GM08714 (cell line): Measurements from ENCODE around the gene ADK.

Experiments used
- H3K4me3 ChIP-seq: fragments of 200-500 bp; sonication (Bioruptor generic); 2 replicates; pipeline ENCODE4 v1.5.1; 2014; ENCODE audit warnings: mild to moderate bottlenecking, low read length, inconsistent platforms
- ZNF274 ChIP-seq: IDR thresholded peaks from 2 replicates; pipeline ENCODE4 v1.6.1; 2012; ENCODE audit warnings: mild to moderate bottlenecking, low read depth, low read length

ADK gene

DNA sequence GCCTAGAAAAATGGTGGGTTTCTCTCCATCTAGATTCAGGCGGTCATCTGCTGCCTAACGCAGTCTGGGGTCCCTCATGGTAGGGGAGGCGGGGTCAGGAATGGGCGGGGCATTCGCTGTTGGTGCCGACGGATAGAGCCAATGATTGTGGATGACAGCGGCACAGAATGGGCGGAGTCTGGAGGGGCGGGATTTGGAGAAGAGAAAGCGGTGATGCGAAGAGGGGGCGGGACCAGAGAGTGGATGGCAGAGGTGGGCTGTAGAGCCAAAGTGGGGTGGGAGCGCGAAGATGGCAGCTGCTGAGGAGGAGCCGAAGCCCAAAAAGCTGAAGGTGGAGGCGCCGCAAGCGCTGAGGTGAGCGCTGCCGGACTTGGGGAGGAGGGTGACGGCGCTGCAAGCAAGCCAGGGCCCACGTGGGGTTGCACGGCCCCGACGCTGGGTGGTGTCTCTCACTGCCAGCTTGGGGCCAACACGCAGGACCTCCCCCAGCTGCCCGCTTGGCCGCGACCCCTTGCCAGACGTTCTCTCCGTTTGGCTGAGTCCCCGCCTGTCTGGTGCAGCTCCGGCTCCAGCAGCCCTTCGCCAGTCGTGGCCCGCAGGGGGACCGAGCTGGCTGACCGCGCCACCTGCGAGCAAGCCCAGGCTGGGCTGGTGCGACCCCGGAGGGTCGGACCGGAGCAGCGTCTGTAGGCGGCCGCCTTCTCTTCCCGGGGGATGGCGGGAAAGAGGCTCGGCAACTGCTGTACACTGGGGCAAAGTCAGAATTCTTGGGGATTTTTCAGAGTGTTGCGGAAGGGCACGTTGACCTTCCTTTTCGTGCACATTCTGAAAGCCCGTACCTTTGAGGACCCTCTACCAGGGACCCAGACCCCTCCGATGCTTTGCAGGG, at the start of gene ADK:
TSS of gene ADK (plus strand) at position 232 of the 889 bp plus-strand sequence. CDS start at position 290, 58 bp downstream.
- H3K4me3 ChIP-seq, result peak within 1 kb of the TSS; percentile 97
- TF ChIP-seq ZNF274, result no peak

DNA sequence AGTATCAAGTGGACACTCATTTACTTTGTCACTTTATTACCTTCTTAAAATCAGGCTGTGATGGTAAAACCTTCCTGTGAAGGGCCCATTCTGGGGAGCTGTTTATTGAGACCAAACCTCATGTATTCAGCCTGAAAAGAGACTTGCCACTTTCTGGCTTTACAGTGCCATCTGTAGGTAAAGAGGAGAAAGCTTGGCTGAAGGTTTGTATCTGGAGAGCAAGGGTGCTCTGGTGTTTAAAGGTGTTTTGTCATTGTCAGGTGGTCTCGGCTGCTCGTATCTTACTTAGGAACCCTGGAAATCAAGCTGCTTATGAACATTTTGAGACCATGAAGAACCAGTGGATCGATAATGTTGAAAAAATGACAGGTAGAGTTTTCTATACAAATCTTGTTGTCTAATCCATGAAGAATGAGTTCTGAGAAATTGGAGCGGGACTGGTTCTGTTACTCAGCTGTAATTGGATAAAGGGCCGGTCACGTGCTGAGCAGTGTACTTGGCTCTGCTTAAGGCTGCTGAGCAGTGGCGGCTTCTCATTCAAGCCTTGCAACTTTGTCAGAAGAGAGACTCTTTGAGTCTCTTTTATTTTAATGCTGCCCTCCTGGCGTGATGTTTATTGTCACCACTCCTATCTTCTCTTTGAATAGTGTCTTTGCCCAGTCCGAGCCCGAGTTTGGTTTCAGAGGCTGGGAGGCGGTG, 47.3 kb upstream of the ADK start:
- no peak for TF ChIP-seq ZNF274
- H3K4me3 ChIP-seq, result no peak overlapping the region

DNA sequence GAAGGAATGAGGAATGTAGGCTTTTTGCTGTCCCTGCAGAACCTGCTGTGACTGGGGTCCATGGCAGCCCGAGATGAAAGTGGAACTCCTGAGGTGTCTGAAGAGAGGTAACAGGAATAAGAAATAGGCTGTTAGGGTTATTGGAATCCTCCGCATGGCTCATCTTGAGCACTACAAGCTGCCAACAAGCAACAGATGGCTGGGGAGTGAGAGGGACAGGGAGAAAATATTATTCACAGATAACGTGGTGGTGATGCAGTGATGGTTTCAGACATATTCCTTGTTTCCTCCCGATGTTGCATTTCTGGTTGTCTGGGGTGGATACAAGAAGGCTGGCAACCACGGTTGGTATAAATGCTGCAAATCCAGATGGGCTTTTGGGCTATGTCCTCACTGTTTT, 46.5 kb upstream of the ADK start:
- no peak overlapping the region for H3K4me3 ChIP-seq
- TF ChIP-seq ZNF274, result no peak

DNA sequence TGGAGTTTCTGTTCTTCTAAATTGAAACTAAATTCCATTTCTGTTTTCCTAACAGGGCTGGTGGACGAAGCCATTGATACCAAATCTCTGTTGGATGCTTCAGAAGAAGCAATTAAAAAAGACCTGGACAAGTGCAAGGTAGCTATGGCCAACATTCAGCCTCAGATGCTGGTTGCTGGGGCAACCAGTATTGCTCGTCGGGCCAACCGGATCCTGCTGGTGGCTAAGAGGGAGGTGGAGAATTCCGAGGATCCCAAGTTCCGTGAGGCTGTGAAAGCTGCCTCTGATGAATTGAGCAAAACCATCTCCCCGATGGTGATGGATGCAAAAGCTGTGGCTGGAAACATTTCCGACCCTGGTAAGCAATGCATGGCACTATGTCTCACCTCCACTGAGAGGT, 46.0 kb upstream of the ADK start:
- no peak overlapping the region for H3K4me3 ChIP-seq
- no peak for TF ChIP-seq ZNF274

DNA sequence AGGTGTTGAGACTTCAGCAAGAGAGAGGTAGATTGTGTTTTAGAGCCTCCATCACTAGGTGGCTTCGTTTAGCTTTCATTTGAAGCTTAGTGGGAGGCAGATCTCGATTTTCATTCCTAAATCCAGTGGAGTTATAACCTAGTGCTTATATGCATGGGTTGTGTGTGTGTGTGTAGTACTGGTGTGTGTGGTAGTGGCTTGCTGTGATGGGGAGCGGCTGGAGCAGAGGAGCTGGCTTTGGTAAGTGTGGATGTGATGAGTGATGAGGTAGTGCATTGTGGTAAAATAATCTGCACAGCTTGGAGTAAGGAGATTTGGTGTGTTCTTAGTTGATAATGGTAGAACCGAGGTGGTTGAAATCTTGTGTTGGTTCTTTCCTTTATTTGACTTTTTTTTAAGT, 43.6 kb upstream of the ADK start:
- TF ChIP-seq ZNF274, result no peak

DNA sequence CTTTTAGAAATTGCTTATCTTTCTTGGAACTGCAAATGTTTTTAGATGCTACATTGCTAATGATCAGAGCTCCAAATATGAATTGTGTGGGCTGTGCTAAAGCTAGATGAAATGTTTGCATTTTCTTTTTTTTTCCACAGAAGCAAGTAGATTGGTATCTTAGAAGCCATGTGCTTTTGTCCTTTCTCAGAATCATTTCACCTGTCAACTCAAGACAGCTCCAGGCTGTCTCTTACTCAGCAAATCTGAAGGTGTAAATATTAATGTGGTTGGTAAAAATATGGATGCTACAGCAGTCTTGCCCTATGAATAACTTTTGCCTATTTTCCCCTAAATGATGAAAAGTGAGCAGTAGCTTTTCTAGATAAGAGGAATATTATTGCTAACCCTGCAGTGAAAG, 41.6 kb upstream of the ADK start:
- no peak for TF ChIP-seq ZNF274
- no peak overlapping the region for H3K4me3 ChIP-seq

More for the DNA sequence above, 43.6 kb upstream of the ADK start:
- H3K4me3 ChIP-seq, result no peak overlapping the region

DNA sequence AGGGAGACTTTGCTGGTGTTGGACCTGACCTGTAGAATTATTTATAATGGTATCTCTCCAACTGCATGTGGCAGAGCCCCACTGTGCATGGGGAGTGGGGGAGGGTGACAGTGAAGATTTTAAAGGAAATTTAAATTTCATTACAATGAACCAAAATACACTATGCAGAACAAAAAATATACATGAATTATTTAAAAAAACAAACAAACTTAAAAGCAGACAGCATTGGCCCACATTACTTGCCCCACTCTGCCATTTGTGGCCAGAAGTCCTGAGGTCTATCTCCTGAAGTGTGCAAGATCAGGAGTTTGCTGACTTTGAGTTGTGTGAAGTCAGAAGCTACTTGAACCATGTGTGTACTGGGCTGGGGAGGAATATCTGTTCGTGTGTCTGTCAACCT, 40.9 kb upstream of the ADK start:
- H3K4me3 ChIP-seq, result no peak overlapping the region
- no peak for TF ChIP-seq ZNF274

DNA sequence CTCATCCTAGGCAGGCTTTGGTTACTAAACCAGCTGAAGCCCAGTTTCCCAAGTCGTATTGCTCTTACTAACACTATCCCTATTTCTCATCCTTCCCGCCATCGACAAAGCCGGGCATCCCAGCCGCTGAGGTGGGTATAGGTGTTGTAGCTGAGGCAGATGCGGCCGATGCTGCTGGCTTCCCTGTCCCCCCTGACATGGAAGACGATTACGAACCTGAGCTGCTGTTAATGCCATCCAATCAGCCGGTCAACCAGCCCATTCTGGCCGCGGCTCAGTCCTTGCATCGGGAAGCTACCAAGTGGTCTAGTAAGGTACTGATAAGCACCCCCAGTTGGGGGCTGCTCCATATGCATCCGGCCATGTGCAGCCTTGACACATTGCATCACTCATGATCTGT, 39.2 kb upstream of the ADK start:
- no peak for TF ChIP-seq ZNF274
- no peak overlapping the region for H3K4me3 ChIP-seq

DNA sequence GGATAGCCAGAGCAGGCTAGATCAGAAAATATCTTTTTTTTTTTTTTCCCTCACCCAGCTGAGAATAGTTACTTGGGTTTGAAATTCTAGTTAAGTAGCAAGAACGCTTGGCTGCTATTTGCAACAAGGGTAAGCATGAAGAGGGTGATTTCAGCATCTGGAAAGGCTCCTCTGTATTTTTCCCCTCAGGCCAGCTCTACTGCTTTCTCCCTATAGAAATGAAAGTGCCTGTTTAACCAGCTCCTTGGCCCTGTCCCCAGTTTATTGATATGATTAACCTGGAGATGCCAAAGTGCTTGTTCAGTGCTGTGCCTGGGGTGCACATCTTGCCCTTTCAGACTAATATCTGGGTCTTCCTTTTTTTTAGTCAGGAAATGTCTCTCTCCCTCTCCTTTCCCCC, 37.5 kb upstream of the ADK start:
- TF ChIP-seq ZNF274, result no peak
- H3K4me3 ChIP-seq, result no peak overlapping the region

DNA sequence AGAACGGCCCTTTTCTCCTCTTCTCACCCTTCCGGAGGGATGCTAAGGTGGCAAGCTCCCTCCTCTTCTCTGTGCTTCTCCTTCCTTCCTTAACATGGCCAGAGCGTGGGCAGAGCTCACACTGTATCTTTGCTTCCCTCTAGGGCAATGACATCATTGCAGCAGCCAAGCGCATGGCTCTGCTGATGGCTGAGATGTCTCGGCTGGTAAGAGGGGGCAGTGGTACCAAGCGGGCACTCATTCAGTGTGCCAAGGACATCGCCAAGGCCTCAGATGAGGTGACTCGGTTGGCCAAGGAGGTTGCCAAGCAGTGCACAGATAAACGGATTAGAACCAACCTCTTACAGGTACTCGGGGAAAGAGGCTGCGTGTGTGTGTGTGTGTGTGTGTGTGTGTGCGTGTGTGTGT, 37.0 kb upstream of the ADK start:
- TF ChIP-seq ZNF274, result no peak
- no peak overlapping the region for H3K4me3 ChIP-seq

DNA sequence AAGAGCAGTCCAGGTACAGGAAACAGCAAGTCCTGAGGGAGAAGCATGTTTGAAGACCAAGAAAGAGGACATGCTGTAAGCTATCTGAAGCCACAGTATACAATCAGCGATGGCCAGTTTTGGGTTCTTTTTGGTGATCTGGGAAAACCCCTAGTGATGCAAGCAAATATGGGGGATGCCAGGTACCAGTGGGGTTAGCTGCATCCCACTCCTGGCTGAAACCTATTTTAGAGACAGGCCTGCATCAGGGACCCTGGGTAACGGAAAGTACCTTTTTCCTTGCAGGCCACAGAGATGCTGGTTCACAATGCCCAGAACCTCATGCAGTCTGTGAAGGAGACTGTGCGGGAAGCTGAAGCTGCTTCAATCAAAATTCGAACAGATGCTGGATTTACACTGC, 33.3 kb upstream of the ADK start:
- no peak overlapping the region for H3K4me3 ChIP-seq
- TF ChIP-seq ZNF274, result no peak

DNA sequence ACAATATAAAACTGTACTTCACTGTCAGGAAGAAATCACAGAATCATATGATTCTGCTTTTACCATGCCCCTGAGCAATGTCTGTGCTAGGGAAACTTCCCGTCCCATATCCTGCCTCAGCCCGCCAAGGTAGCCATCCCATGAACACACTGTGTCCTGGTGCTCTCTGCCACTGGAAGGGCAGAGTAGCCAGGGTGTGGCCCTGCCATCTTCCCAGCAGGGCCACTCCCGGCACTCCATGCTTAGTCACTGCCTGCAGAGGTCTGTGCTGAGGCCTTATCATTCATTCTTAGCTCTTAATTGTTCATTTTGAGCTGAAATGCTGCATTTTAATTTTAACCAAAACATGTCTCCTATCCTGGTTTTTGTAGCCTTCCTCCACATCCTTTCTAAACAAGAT, 32.2 kb upstream of the ADK start:
- no peak overlapping the region for H3K4me3 ChIP-seq
- no peak for TF ChIP-seq ZNF274

DNA sequence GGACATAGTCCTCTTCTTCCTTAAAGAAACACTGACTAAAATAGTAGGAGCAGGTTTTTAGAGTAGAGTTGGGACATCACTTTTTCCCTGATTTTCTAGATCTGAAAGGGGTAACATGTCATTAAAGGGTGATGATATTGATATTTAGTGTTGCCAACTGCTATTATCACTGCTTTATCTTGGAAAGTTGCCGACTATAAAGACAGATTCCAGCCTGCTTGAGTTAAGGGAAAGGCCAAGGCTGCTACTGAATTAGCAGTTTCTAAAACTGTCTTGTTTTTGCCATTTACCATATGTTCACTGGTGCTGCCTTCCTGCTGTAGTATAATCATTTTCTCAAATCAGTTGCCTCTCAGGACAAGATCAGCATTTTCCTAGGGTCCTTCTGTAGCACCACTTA, 30.1 kb upstream of the ADK start:
- no peak for TF ChIP-seq ZNF274
- H3K4me3 ChIP-seq, result no peak overlapping the region

DNA sequence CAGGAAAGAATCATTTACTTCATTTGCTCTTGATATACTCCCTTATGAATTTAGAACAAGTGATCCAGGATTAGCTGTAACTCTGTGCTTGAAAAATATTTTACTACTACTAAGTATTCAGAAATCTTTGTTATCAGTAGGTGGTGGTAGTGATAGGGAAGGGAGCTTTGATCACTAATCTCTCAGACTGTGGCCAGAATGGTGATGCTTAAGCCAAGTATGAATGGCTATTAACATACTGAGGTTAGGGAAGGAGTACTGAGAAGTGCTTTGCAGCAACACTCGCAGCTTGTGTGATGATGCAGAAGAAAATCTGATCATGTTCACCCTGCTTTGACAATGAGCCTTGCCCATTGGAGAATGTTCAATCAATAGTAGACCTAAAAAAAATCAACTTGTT, 29.7 kb upstream of the ADK start:
- TF ChIP-seq ZNF274, result no peak

DNA sequence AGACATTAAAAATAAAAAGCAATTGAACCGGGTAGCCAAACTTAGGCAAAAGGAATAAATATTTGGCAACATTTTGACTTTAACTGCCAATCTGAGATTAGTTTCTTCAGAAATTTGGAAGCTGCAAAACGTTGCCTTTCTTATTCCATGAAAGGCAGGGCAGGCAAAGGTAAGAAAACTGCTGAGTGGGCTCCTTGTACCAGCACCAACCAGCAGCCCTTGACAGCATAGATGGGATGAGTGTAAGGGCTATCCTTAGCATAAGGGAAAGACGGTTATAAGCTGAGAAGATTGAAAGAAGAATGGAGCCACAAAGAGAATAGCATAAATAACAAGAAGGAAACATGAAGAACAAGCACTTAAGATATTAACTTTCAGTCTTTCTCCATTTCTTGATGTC, 29.0 kb upstream of the ADK start:
- no peak overlapping the region for H3K4me3 ChIP-seq
- no peak for TF ChIP-seq ZNF274

More for the DNA sequence above, 29.7 kb upstream of the ADK start:
- no peak overlapping the region for H3K4me3 ChIP-seq
